ENCODE measurements around the gene CDKN3. TPM values are rescaled to one million over a fixed set of nuclear protein-coding genes. Genes with fewer than 3 reads are reported as not detected.

The CDKN3 gene
- total RNA-seq, 1 donor from 2014 or later: 152 TPM

- peaks cover 14% of the 10 kb centered on the region for H3K4me1 ChIP-seq
- TF ChIP-seq EZH2phosphoT487 (IDR thresholded peaks at IDR 0.05): no peak
- TF ChIP-seq CTCF (IDR thresholded peaks at IDR 0.05): no peak
- TF ChIP-seq EZH2 (IDR thresholded peaks at IDR 0.05): no peak
- H4K20me1 ChIP-seq (ENCODE audit: low read depth): no peaks in the 10 kb centered on the region
- no peak for DNase-seq (ENCODE audit: low spot score)
- no peaks in the 10 kb centered on the region for H3K36me3 ChIP-seq
- peaks cover 10% of the 10 kb centered on the region for H3F3A ChIP-seq (ENCODE audit: low read depth)
- H3K4me3 Mint-ChIP-seq: no peak overlapping the region
- no peaks in the 10 kb centered on the region for H3K27me3 ChIP-seq
- H2AFZ ChIP-seq (replicated peaks): peak overlapping the region; percentile 88
- H3K9me3 ChIP-seq (ENCODE audit: low read depth): no peaks in the 10 kb centered on the region
- no peak overlapping the region for H3K27ac ChIP-seq
- H3K4me1 Mint-ChIP-seq: peaks cover 29% of the 10 kb centered on the region
- H3K27me3 Mint-ChIP-seq (ENCODE audit: insufficient read depth, low read depth): peaks cover 4% of the 10 kb centered on the region
- no peak overlapping the region for H3K4me2 ChIP-seq
- peaks cover 11% of the 10 kb centered on the region for H3K9me3 Mint-ChIP-seq
- H3K27ac Mint-ChIP-seq: no peak overlapping the region
- H3K79me2 ChIP-seq (ENCODE audit: low read depth): no peaks in the 10 kb centered on the region
- H3K36me3 Mint-ChIP-seq: no peaks in the 10 kb centered on the region
- no peak overlapping the region for H3K4me3 ChIP-seq
- no peak overlapping the region for H3K9ac ChIP-seq
These were observed 47.7 kb upstream of the CDKN3 start for GRCh38 chr14:54348923-54349620.

- H3K4me3 ChIP-seq: no peak overlapping the region
- H3K27me3 ChIP-seq: no peaks in the 10 kb centered on the region
- no peaks in the 10 kb centered on the region for H3K79me2 ChIP-seq (ENCODE audit: low read depth)
- TF ChIP-seq CTCF (IDR thresholded peaks at IDR 0.05): no peak
- TF ChIP-seq EZH2phosphoT487 (IDR thresholded peaks at IDR 0.05): no peak
- no peak for TF ChIP-seq EZH2 (IDR thresholded peaks at IDR 0.05)
- H3K9ac ChIP-seq: no peak overlapping the region
- Mint-ChIP-seq H3K4me3 (no peak overlapping the region), H3K27me3 (ENCODE audit: insufficient read depth, low read depth) (peaks cover 9% of the 10 kb centered on the region), H3K4me1 (peaks cover 26% of the 10 kb centered on the region), H3K36me3 (no peaks in the 10 kb centered on the region), H3K9me3 (peaks cover 15% of the 10 kb centered on the region), H3K27ac (peak overlapping the region; percentile 80)
- H2AFZ ChIP-seq (replicated peaks): peak overlapping the region; percentile 88
- H3K9me3 ChIP-seq (ENCODE audit: low read depth): no peaks in the 10 kb centered on the region
- H3F3A ChIP-seq (ENCODE audit: low read depth): peaks cover 10% of the 10 kb centered on the region
- H3K4me2 ChIP-seq: no peak overlapping the region
- H3K27ac ChIP-seq: no peak overlapping the region
- H3K36me3 ChIP-seq: no peaks in the 10 kb centered on the region
- no peak for DNase-seq (ENCODE audit: low spot score)
- H4K20me1 ChIP-seq (ENCODE audit: low read depth): no peaks in the 10 kb centered on the region
- H3K4me1 ChIP-seq: peaks cover 17% of the 10 kb centered on the region
These were observed 47.1 kb upstream of the CDKN3 start for GRCh38 chr14:54349713-54350112.

- H3K9me3 ChIP-seq (ENCODE audit: low read depth): no peaks in the 10 kb centered on the region
- no peak overlapping the region for H3K4me2 ChIP-seq
- H3K4me1 Mint-ChIP-seq: peaks cover 21% of the 10 kb centered on the region
These were observed 46.6 kb upstream of the CDKN3 start for GRCh38 chr14:54350203-54350602.

More at GRCh38 chr14:54350203-54350602, 46.6 kb upstream of the CDKN3 start:
- Mint-ChIP-seq H3K27ac (no peak overlapping the region), H3K36me3 (no peaks in the 10 kb centered on the region), H3K9me3 (peaks cover 15% of the 10 kb centered on the region), H3K4me3 (no peak overlapping the region), H3K27me3 (ENCODE audit: insufficient read depth, low read depth) (peaks cover 9% of the 10 kb centered on the region)
- Histone ChIP-seq H2AFZ (replicated peaks) (no peak overlapping the region), H4K20me1 (ENCODE audit: low read depth) (no peaks in the 10 kb centered on the region), H3K27me3 (no peaks in the 10 kb centered on the region), H3K36me3 (peaks cover 4% of the 10 kb centered on the region), H3K79me2 (ENCODE audit: low read depth) (no peaks in the 10 kb centered on the region), H3K4me1 (peaks cover 17% of the 10 kb centered on the region), H3K9ac (no peak overlapping the region), H3K27ac (no peak overlapping the region), H3K4me3 (no peak overlapping the region), H3F3A (ENCODE audit: low read depth) (peaks cover 10% of the 10 kb centered on the region)
- DNase-seq (ENCODE audit: low spot score): no peak
- no peak for TF ChIP-seq EZH2phosphoT487 (IDR thresholded peaks at IDR 0.05)
- no peak for TF ChIP-seq CTCF (IDR thresholded peaks at IDR 0.05)
- no peak for TF ChIP-seq EZH2 (IDR thresholded peaks at IDR 0.05)
